HG02884 (cell line): ENCODE measurements around the gene PLCH2.
A peak's percentile ranks its signal among the peaks of the same experiment; 100 is the strongest.

Experiments
- ATAC-seq: cut with Tn5 transposase; IDR thresholded peaks from one replicate; pipeline ENCODE4 v1.9.1; 2021; ENCODE audit warnings: mild to moderate bottlenecking, moderate library complexity; ENCODE audit not compliant: unreplicated experiment

Gene PLCH2

GRCh38 chr1:2525920-2526823 is 50.1 kb downstream of the PLCH2 start, which contains the start of gene PANK4:
Gene PANK4, minus strand, starts transcription at chr1:2526596. Its CDS starts 9 bp downstream, at chr1:2526587.
- peak; percentile 85 for ATAC-seq

DNA sequence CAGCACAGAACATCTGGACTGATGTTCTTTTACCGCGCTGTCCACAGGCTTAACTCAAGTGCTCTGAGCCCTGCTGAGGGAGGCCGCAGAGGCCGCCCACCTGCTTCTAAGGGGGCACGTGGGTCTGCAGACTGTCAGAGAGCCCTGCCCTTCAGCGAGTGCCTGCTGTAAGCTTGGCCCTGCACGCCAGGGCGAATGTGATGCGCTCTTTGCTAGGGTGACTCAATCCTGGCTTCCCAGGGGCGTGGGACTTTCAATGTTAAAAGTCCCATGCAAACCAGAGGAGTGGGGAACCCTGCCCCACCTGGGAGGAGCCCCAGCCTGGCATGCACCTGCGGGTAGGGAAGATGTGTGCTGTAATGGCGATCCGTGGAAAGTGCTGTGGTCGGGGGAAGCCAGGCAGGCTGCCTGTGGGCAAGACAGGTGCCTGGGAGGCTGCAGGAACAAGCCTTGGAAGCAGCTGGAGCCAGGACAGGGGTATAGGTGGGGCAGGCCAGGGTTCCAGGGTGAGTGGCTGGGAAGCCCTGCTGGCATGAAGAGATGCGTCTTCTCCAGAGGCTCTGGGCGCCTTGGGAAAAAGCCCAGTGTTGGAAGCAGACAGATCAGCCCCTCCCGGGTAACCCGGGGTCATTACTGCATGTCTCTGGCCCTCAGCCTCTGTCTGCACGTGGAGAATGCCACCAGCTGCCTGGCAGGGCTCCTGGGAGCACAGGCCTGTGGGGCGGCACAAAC is 50.9 kb downstream of the PLCH2 start:
- peak; percentile 38 for ATAC-seq

GRCh38 chr1:2527556-2527860 is 51.4 kb downstream of the PLCH2 start:
- no peak for ATAC-seq

GRCh38 chr1:2528016-2528415 is 51.9 kb downstream of the PLCH2 start:
- ATAC-seq: no peak

DNA sequence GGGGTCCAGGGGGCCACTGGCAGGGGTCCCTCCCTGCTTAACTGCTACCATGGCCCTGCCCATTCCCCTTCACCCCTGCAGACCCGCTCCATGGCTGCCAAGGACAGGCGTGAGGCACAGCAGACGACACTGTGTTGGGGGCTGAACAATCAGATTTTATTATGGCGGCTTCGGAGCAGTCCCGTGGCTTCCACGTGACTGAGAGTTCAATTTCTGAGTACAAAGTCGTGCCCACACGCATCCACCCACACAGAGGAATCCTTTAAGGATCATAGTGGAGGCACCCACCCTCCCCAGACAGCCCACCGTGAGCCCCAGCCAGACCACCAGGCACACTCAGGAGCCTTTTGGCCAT is 52.5 kb downstream of the PLCH2 start:
- no peak for ATAC-seq

- ATAC-seq: no peak
These were observed 53.1 kb downstream of the PLCH2 start for GRCh38 chr1:2528966-2529783.

DNA sequence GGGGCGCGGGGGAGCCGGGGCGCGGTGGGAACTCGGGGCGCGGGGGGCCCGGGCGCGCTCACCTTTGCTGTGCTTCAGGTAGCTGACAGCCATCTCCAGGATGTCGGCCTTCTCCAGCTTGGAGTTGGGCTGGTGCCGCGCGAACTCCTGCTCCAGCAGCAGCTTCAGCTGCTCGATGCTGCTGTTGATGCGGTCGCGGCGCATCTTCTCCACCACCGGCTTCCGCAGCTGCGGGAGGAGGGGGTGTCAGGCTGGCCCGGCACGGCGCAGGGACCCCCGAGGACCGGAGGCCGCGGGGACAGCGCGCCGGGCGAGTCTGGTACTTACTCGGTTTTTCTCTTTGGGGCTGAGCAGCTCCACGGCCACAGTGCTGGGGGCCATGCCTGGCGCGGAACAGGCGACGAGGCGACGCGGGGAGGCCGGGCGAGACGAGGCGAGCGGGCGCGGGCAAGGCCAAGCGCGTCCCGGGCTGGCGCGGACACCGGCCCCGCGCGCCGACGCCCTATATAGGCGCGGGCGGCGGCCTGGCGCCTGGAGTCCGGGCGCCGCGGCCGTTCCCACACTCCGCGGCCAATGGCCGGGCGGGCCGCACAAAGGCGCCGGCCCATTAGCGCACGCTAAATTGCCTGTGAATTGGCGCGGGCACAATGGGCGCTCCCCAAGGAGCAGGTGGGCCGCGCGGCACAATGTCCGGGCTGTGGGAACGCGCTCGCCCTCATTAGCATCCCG is 53.9 kb downstream of the PLCH2 start, which contains the start of gene HES5:
Gene HES5 (minus strand): TSS at position 480 of the 729 bp plus-strand sequence. CDS start 99 bp downstream, at position 381.
- no peak for ATAC-seq

DNA sequence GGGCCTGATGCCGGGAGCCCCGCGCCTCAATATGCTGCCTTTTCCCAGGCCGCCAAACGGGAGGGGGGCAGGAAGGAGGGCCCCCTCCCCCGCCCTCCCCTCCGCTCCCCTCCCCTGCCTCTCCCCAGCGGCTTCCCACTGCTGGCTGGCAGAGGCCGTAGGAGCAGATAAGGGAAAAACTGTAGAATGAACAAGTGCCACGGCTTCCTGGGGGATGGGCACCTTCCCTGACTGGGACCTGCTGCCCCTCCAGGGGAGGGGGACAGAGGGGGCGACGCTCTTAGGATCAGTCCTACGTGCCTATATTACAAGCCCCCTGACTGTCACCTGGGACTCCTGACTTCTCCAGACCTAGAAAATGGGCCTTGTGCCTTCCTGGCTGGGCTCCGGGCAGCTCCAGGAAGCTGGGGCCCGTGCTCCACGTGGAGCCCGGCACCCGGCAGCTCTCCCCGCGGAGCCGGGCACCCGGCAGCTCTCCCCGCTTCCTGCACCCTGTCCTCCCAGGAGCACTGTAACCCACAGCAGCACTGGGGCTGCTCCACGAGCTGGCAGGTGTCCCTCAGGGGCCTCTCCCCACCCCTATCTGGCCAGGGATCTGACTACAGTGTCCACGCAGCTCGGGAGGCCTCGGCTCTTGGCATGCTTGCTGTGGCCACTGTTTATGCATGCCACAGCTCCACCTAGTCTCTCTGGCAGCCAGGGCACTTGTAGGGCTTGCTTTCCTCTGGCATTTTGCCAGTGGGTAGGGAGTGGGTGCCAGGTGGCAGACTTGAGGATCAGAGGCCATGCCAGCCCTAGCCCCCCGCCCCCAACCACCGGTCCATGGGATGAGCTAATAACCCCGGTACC is 54.6 kb downstream of the PLCH2 start:
- no peak for ATAC-seq

- ATAC-seq: no peak
These were observed 56.5 kb downstream of the PLCH2 start for GRCh38 chr1:2532485-2533160.

DNA sequence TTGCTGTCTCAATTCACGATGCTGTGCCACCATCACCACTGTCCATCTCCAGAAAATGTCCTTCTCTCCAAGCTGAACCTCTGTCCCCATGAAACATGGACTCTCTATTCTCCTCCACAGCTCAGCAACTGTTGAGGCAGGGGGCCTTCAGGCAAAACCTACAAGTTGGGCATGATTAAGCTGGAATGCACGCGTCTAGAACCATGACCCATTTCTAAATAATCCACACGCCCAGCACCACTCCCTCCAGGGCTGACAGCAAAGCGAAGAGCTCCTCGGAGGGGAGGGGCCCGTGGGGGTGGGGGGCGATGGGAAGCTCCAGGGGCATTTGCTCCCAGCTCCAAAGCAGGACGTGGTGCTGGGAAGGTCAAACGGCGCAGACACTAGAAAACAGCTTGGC is 57.3 kb downstream of the PLCH2 start:
- ATAC-seq: no peak

DNA sequence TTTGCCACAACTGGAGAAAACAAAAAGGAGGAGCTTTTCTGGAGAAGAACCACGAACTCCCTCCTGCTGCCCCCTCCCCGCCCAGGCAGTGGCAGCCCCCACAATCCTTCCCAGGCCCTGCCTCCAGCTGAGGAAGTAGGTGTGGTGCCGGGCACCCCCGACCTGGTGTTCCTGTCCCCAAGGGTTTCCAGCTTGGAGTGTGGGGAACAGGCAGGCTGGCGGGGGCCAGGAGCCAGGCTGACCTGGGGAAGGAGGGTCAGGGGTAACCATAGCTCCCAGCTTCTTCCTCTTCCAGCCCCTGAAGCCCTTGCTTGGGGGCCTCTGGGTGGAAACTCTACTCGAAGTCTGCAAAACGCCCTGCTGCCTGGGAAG is 58.2 kb downstream of the PLCH2 start:
- no peak for ATAC-seq

GRCh38 chr1:2534687-2535441 is 58.8 kb downstream of the PLCH2 start:
- ATAC-seq: no peak

GRCh38 chr1:2535455-2535854 is 59.4 kb downstream of the PLCH2 start:
- no peak for ATAC-seq

DNA sequence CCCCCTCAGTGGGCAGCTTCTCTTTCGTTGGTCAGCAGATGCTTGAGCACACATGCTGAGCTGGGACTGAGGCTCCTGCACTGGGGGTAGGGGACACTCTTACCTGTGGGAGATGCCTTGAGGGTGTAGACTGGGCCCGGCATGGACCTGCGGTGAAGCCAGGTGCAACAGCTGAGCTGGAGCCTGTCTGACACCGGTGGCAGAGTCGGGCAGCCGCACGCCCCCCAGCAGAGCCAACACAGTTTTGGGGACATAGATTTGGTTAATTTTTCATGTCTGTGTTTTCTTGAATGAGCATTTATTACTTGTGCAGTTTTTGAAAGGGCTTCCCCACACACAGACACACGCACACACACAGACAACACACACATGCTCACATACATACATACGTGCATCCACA is 59.9 kb downstream of the PLCH2 start:
- no peak for ATAC-seq

GRCh38 chr1:2537784-2538115 is 61.7 kb downstream of the PLCH2 start:
- no peak for ATAC-seq

DNA sequence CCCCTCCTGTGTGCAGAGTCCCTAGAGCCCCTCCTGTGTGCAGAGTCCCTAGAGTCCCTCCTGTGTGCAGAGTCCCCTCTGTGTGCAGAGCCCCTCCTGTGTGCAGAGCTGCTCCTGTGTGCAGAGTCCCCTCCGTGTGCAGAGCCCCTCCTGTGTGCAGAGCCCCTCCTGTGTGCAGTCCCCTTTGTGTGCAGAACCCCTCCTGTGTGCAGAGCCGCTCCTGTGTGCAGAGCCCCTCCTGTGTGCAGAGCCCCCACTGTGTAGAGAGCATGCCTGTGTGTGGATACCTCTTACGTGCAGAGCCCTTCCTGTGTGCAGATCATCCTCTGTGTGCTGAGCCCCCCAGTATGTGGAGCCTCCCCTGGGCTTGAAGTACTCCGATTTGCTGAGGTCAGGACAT is 62.3 kb downstream of the PLCH2 start:
- no peak for ATAC-seq

GRCh38 chr1:2538872-2539271 is 62.8 kb downstream of the PLCH2 start:
- ATAC-seq: no peak

DNA sequence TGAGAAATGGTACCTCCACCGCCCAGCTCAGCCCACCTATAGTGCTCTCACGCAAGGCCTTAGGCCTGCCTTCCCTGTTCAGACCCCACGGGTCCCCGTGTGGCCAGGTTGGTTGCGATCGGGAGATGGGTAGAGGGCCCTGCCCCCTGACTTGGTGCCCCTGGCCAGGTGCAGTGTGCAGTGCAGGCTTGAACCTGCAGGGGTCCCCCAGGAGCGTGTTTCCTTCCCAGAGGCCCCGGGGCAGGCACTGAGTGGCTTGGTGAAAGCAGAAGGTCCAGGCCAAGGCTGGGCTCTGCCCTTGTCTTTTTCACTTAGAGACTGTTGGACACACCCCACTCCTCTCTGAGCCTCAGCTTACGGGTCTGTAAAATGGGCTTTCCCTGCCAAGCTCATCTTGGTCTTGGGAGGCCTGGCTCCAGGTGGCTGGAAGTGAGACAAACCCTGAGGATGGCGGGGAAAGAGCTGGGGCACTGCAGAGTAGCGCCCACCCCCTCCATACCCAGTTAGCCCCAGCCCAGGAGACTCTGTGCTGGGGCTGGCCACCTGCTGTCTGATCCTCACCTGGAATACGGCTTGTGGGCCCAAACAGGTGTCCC is 63.3 kb downstream of the PLCH2 start:
- ATAC-seq: no peak
